Stimulated activated CD4-positive, alpha-beta T cell treated with anti-CD3 and anti-CD28 coated beads, Interleukin-12 subunit alpha, Interleukin-12 subunit beta, amount 100 ng/mL, for 4 hours (primary cell): Measurements from ENCODE around the gene EPB41.
"Not testable (repeated sequence)": the region's sequence is repeated elsewhere in the genome, so short reads cannot be mapped to it uniquely, and the experiment has no call there.

ENCODE experiments used
- DNase-seq: peaks from one replicate; pipeline ENCODE4 v3.0.0-alpha.2; 2020

EPB41 gene

GRCh38 chr1:29114654-29115053 is 200.3 kb downstream of the EPB41 start:
- no peak for DNase-seq

GRCh38 chr1:29117381-29117780 is 203.0 kb downstream of the EPB41 start:
- DNase-seq, result no peak

GRCh38 chr1:29119121-29119929 is 205.0 kb downstream of the EPB41 start:
- DNase-seq, result no peak

GRCh38 chr1:29120367-29120766 is 206.0 kb downstream of the EPB41 start:
- no peak for DNase-seq

GRCh38 chr1:29120947-29121485 is 206.6 kb downstream of the EPB41 start:
- peak; percentile 60 for DNase-seq

GRCh38 chr1:29121516-29121935 is 207.2 kb downstream of the EPB41 start:
- DNase-seq, result no peak

GRCh38 chr1:29121936-29122681 is 207.7 kb downstream of the EPB41 start:
- no peak for DNase-seq

GRCh38 chr1:29122682-29123052 is 208.3 kb downstream of the EPB41 start:
- no peak for DNase-seq

GRCh38 chr1:29123053-29123886 is 208.9 kb downstream of the EPB41 start:
- peak; percentile 15 for DNase-seq

GRCh38 chr1:29123887-29124365 is 209.6 kb downstream of the EPB41 start, which contains the start of gene TMEM200B:
TSS of gene TMEM200B (minus strand) at chr1:29123903. CDS start at chr1:29121828, 2,075 bp downstream.
- no peak for DNase-seq

- peak; percentile 56 for DNase-seq
Measured at GRCh38 chr1:29124366-29125236, 210.2 kb downstream of the EPB41 start.

- DNase-seq, result no peak
Measured at GRCh38 chr1:29125237-29125641, 210.9 kb downstream of the EPB41 start.

GRCh38 chr1:29125788-29126187 is 211.4 kb downstream of the EPB41 start:
- no peak for DNase-seq

- DNase-seq, result no peak
Measured at GRCh38 chr1:29126198-29126597, 211.8 kb downstream of the EPB41 start.

- DNase-seq, result no peak
Measured at GRCh38 chr1:29128739-29129138, 214.4 kb downstream of the EPB41 start.

- DNase-seq, result no peak
Measured at GRCh38 chr1:29129916-29130315, 215.5 kb downstream of the EPB41 start.

GRCh38 chr1:29131056-29131455 is 216.7 kb downstream of the EPB41 start:
- DNase-seq, result not testable (repeated sequence)

GRCh38 chr1:29133861-29134694 is 219.7 kb downstream of the EPB41 start:
- no peak for DNase-seq

GRCh38 chr1:29134695-29135028 is 220.3 kb downstream of the EPB41 start:
- no peak for DNase-seq

- DNase-seq, result no peak
Measured at GRCh38 chr1:29136391-29136915, 222.1 kb downstream of the EPB41 start.

- no peak for DNase-seq
Measured at GRCh38 chr1:29142714-29143113, 228.3 kb downstream of the EPB41 start.
